Colon (tissue), 2 donors: ENCODE results near the gene ARIH1.

Experiments
- FAIRE-seq: peaks from 2 replicates; lab custom pipeline; 2012; peaks lifted over from hg19 to GRCh38; lab: Jason Lieb, UNC
- donor health status: control.
- donor health status: control.

Gene ARIH1

DNA sequence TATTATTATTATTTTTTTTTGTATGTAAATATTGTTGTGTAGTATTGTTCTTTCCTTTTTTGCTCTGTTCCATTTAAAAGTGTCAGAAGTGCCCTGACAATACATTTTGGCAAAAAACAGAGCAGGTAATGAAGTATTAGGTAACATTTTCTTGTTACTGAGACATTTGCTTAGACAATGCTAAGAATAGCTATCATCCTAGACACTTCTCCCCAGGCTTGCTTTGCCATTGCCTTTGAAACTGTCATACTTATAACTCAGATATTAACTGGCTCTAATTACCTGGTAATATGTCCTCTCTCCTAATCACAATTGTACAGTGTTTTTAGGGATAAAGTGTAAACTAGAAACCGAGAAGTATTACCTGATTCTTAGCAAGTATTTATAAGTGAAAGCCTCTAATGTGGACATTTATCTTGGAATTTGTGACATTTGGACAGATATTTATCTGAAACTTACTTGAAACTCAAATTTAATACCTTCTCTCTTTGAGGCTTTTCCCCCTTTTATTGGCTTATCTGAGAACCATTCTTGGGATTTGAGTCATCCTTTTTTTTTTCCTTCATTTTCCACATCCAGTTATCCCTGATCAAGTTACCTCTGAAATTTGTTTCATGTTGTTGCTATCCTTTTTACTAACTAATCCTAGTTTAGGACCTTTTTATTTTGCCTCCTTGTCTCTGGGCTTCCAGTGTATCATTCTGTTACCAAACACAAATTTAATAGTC, 13.1 kb downstream of the ARIH1 start:
- no peak for FAIRE-seq

- no peak for FAIRE-seq
Observed at GRCh38 chr15:72488558-72488957, 14.4 kb downstream of the ARIH1 start.

DNA sequence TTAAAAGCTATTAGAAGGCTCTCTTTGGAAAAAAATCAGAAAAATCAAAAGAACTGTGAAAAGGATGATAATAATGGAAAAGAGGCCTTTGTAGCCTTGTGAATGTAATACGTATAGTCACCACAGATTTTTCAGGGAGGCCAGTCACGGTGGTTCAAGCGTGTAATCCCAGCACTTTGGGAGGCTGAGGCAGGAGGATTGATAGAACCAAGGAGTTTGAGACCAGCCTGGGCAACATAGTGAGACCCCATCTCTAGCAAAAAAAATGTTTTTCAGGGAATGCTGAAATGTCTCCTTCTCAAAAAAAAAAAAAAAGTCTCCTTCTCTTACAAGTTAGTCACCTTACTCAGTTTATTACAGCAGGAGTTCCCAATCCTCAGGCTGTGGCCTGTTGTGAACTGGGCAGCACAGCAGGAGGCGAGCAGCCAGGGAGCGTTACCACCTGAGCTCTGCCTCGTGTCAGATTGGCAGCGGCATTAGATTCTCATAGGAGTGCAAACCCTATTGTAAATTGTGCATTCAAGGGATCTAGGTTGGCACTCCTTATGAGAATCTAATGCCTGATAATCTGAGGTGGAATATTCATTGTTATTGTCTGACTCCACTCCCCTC, 15.9 kb downstream of the ARIH1 start:
- FAIRE-seq, result no peak

DNA sequence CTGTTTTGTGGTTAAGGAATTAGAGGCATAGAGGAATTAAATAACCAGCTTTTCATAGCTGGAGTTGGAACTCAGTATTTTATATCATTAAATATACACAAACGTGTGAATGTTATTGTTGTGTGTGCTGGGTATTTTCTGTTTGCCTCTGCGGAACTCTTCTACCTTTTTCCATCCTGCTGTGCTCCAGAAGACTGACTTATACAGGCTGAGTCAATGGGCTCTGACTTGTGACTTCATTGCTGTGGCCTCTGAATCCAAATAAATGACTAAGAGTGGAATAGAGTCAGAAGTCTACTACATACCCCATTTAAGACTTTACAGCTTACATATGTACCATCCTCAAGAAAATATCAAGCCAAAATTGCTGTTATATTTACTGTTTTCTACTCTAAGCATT, 17.6 kb downstream of the ARIH1 start:
- no peak for FAIRE-seq

- FAIRE-seq, result no peak
Observed at GRCh38 chr15:72492733-72493132, 18.6 kb downstream of the ARIH1 start.

- FAIRE-seq, result no peak
Observed at GRCh38 chr15:72493220-72493619, 19.1 kb downstream of the ARIH1 start.

GRCh38 chr15:72495007-72495406, 20.9 kb downstream of the ARIH1 start:
- FAIRE-seq, result no peak

GRCh38 chr15:72496783-72497182, 22.7 kb downstream of the ARIH1 start:
- FAIRE-seq, result no peak

DNA sequence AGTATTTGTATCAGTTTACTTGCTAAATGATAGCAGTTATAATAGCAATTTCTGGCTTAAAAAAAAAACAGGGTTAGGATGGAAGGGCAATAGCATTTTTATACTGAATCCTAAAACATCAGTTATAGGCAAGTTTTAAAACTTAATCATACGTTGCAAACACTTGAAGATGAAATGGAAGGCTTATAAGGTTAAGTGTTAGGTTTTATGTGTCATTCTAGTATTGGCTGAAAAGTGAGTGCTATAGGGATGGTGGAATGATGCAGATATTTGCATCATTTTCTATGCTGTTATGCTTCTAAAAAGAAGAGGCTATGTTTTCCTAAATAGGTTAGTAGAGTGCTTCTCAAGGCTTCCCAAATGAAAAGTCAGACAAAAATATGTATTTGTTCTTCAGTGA, 23.3 kb downstream of the ARIH1 start:
- FAIRE-seq, result no peak

DNA sequence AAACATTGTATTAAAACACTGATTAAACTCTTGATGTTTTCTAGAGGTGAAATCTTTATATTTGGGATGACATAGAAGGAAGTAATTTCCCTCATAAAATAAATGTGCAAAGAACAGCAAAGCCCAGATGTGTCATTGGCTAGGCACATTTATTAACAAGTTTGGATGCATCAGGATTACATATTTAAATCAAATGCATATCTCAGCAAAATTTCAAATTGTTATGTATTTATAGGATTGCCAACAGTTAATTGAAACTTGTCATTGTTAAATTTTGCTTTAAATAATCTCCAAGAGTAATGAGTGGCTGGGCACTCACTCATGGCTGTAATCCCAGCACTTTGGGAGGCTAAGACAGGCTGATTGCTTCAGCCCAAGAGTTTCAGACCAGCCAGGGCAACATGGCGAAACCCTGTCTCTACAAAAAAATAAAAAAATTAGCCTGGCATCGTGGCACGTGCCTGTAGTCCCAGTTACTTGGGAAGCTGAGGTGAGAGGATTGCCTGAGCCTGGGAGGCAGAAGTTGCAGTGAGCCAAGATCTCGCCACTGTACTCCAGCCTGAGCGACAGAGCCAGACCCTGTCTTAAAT, 28.2 kb downstream of the ARIH1 start:
- no peak for FAIRE-seq

DNA sequence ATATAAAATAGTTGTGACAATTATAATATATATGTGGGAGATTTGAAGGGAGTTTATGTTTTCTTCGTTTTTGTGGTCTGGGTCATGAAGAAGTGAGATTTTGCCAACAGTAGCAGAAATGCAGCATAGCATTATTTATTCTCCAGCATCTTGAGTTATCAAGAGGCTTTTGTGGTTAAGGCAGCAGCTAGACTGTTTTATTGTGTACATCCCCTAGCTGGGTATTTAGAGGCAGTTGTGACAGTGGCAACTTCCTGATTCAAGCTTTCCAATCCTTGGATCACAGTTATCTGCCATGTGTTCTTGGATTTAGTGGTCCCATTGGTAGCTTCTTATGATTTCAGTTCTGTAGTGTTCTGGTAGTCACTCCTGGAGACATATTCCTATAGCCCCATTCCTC, 29.0 kb downstream of the ARIH1 start:
- FAIRE-seq, result no peak

DNA sequence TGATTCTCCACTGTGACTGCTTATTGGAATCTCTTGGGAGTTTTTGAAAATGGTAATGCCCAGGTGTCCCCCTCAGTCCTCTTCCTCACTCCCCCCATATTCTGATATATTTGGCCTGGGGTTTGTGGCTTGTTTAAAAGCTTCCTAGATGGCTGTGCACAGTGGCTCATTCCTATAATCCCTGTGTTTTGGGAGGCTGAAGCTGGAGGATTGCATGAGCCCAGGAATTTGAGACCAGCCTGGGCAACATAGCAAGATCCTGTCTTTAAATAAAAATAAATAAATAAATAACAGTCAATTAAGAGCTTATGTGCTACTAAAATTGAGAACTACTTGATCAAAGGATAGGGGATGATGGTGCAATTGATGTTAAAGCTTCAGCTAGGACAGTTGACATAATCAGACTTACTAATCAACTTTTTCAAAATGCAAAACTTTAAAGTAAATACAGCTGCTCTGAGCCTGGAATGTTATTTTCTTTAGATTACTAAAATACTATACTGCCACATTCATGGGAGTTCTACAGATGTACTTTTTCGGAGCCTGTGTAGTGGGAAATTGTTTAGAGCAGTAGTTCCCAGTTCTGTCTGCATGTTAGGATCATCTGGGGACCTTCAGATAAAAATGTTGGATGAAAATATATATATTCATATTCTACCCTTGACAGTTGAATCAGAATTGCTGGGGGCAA, 33.4 kb downstream of the ARIH1 start:
- FAIRE-seq, result no peak

GRCh38 chr15:72509484-72509883, 35.4 kb downstream of the ARIH1 start:
- no peak for FAIRE-seq

- FAIRE-seq, result no peak
Observed at GRCh38 chr15:72511536-72511935, 37.4 kb downstream of the ARIH1 start.

DNA sequence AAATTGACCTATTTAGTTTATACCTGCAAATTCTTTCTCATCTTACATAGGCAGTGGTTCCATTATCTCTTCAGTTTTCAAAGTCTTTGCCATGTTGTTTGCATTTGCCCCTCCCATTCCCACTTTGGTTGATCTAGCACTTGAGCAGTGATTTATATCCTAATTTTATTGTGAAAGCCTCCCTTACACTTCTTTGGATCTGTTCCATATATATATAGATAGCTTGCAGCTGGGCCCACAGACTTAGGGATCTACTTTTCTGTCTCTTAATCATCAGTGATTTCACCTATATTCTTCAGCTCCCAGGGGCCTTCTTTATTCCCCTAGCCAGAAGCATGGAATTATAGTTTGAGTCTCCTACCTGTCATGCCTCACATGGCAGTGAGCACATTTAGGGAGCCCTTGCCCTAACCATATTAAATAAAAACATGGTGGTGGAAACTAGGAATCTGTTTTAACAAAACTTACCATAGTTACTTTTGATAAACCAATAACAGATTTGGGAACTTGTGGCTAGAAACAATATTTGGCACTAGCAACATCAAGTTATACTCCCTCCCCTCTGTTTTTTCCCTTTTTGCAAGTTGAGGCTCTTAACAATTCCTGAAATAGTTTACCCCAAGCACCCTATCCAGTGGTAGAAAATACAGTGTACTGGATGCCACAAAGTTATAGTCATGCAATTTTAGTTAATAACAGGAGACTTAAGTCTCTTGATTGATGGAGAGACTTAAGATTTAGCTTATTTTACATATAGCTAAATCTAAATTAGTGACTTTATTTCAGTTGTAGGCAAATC, 41.7 kb downstream of the ARIH1 start:
- no peak for FAIRE-seq

- no peak for FAIRE-seq
Observed at GRCh38 chr15:72516777-72517176, 42.6 kb downstream of the ARIH1 start.

DNA sequence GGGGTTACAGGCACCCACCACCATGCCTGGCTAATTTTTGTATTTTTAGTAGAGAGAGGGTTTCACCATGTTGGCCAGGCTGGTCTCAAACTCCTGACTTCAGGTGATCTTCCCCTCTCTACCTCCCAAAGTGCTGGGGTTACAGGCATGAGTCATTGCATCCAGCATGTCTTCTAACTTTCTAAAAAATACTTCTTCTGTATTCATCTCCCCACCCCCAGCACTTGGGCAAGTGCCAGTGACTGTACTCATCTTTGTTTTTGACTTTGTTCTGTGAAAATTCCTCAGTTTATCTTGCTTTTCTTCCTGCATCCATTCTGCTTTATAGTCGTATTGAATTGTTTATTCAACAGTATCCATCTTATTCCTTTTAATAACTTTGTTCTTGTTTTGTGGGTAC, 47.6 kb downstream of the ARIH1 start:
- FAIRE-seq, result no peak

GRCh38 chr15:72532991-72533601, 59.0 kb downstream of the ARIH1 start:
- no peak for FAIRE-seq

DNA sequence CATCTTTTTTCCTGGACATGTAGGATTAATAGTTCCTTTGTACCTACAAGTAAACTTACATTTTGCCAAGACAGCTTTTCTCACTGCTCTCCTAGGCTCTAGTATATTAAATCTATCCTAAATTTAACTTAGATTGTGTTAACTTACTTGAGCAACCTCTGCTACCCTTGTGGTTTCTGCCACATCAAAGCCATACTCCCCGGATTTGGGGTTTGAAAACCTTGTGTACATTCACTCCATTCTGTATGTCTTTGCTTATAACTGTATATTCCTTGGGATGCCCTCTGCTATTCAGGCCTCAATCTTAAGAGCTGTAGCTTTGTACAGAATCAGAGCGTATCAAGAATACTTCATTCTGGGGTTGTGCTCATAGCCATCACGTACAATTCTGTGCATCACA, 60.4 kb downstream of the ARIH1 start:
- no peak for FAIRE-seq

DNA sequence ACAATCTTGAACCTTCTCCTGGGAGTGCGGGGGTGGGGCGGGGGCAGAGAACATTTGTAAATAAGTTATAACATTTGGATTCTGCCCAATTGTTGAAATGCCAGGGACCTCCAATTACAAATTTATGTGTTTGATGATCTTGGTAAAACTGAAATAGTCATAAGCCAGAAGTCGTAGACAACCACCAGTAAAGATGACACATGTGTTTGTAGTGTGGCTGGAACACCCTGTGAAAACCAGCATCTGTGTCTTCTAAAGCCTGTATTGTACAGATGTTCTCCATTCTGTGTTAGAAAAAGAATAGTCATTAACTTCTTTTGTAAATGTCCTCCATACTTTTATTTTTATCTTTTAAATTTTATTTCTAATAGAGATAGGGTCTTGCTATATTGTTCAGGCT, 61.8 kb downstream of the ARIH1 start:
- FAIRE-seq, result no peak

DNA sequence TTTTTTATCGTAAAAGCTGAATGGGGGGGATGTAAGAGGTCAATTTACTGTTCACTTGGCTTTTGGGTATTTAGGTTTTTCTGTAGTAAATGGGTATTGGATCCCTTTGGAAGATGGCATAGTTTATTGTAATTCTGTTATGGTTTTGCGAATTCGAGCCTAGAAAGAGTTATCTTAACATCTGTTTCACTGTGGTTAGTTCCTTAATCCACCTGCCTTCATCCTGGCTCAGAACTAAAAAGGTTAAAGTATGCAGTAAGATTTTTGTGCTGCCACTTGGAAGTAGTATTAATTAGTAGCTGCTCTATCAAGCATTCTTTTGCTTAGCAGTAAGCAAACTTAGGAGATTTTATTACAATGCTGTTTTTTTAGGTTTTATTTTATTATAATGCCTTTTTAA, 62.4 kb downstream of the ARIH1 start:
- no peak for FAIRE-seq

DNA sequence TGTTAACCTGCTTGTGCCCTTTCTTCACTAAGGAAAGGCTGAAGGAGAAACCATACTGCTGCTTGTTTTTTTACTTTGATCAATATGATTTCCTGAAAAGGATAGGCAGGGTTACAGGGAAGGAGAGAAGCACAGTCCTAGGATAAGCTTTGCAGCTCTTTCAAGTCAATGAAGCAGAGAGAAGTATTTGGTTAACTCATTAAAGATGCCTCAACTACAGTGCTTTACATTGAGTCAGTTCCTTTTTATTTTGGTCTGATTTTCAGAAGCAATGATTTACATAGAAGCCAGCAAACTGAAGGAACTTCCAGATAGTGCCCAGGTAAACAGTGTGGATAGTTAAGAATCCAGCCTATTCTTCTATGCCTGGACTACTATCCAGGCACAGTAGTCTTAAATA, 64.8 kb downstream of the ARIH1 start:
- FAIRE-seq, result no peak
